ENCODE data around the gene ITGB7. TPM values are rescaled to one million over a fixed set of nuclear protein-coding genes. Genes with fewer than 3 reads are reported as not detected.

The ITGB7 gene
- total and polyA plus RNA-seq, 10 of the 15 experiments (the other 5 are each of a cell fraction or from before 2014, with no cell fraction given): 54.5 to 487 (median 252) TPM

- Histone ChIP-seq H3K79me2 (ENCODE audit: control insufficient read depth, insufficient read depth, low read length) (peaks cover 22% of the 10 kb centered on the region), H3K27me3 (replicated peaks in 1 of 2; ENCODE audit: control insufficient read depth in 2 of 2, insufficient read depth in 2 of 2, low read length in 1 of 2) (no peaks in the 10 kb centered on the region), H3K4me1 (ENCODE audit: control insufficient read depth, insufficient read depth, low read length) (peaks cover 5% of the 10 kb centered on the region; the same call in 1 of the 2 replicates), H4K20me1 (ENCODE audit: control insufficient read depth, insufficient read depth) (no peaks in the 10 kb centered on the region), H2AFZ (ENCODE audit: control insufficient read depth, low read depth, low read length) (no peak overlapping the region), H3K36me3 (ENCODE audit: control insufficient read depth in 2 of 2, insufficient read depth in 2 of 2, low read length in 1 of 2) (peaks cover 2 to 6% of the 10 kb centered on the region in 2 experiments; a peak in 3 of 4 replicates), H3K4me2 (ENCODE audit: control insufficient read depth, insufficient read depth) (peak overlapping the region; percentile 35), H3K9ac (ENCODE audit: control insufficient read depth, insufficient read depth, low read length) (no peak overlapping the region), H3K27ac (ENCODE audit: control insufficient read depth, insufficient read depth) (no peak overlapping the region), H3K4me3 (peak overlapping the region; percentile 78), H3K9me3 (replicated peaks; ENCODE audit: control insufficient read depth, insufficient read depth, low read length) (no peaks in the 10 kb centered on the region)
- POLR2A ChIA-PET: interaction anchor here (0.6 to 4.3 kb wide), 6 partner anchors 18 to 116 kb away, joined by 3 to 48 read pairs (median 16); partner anchors contain the start of genes ESPL1 and ITGB7
- intact Hi-C loops (cut with micrococcal nuclease; ENCODE audit: unreplicated experiment) (loop anchor here (2.0 kb wide), 2 partner anchors 19 to 23 kb away; no protein-coding TSS in a partner anchor), in situ Hi-C loops (cut with MboI) (no loop called here)
- FAIRE-seq (no peak), ATAC-seq (no peak), DNase-seq (ENCODE audit: low read depth, low spot score) (no peak)
- CTCF ChIA-PET: interaction anchor here (1.2 to 6.0 kb wide), 15 partner anchors 8 to 170 kb away, joined by 3 to 54 read pairs (median 8); partner anchors contain the start of genes ESPL1, ITGB7 and MYG1
- SMC1A ChIA-PET (ENCODE audit: uncharacterized antibody, unreplicated experiment): interaction anchor here (0.5 to 5.6 kb wide), 14 partner anchors 10 to 116 kb away, joined by 3 to 39 read pairs (median 4); a partner anchor contains a TSS
- 100% methylated on average over 2 of the region's 2 CpGs for WGBS (ENCODE audit: insufficient coverage, insufficient replicate concordance, low lambda C conversion rate, missing lambda C conversion rate)
- RAD21 ChIA-PET (ENCODE audit: unreplicated experiment): interaction anchor here (1.0 to 4.1 kb wide), 9 partner anchors 13 to 86 kb away, joined by 4 to 36 read pairs (median 9); partner anchors contain the start of genes ESPL1 and ITGB7
- BruUV-seq (replicated peaks): no TSS peak
- no peak for TF ChIP-seq CREM (IDR thresholded peaks at IDR 0.05; ENCODE audit: low read depth)
- TF ChIP-seq MTA3 (IDR thresholded peaks at IDR 0.05; ENCODE audit: borderline replicate concordance, low read length): no peak
- TF ChIP-seq HDGF (IDR thresholded peaks at IDR 0.05): no peak
- TF ChIP-seq NR2C1 (IDR thresholded peaks at IDR 0.05): no peak
- TF ChIP-seq HDAC6 (IDR thresholded peaks at IDR 0.05; ENCODE audit: unreplicated experiment): no peak
- no peak for TF ChIP-seq BACH1 (IDR thresholded peaks at IDR 0.05; ENCODE audit: borderline replicate concordance)
- TF ChIP-seq SIN3A (IDR thresholded peaks at IDR 0.05; ENCODE audit: low read depth, low read length): no peak
- TF ChIP-seq KDM1A (IDR thresholded peaks at IDR 0.05; ENCODE audit: borderline replicate concordance): no peak
- no peak for TF ChIP-seq PAX5 (IDR thresholded peaks at IDR 0.05; ENCODE audit: borderline replicate concordance, low read depth, low read length)
- no peak for TF ChIP-seq ZNF24 (IDR thresholded peaks at IDR 0.05)
- TF ChIP-seq RUNX3 (IDR thresholded peaks at IDR 0.05; ENCODE audit: low read length): no peak
- TF ChIP-seq E4F1 (IDR thresholded peaks at IDR 0.05; ENCODE audit: borderline replicate concordance, partially characterized antibody): no peak
- TF ChIP-seq ETV6 (conservative IDR thresholded peaks at IDR 0.05 in 1 of 2, IDR thresholded peaks at IDR 0.05 in 1 of 2; ENCODE audit: borderline replicate concordance in 1 of 2, low read depth in 1 of 2): no peak
- TF ChIP-seq POLR2AphosphoS2 (IDR thresholded peaks at IDR 0.05; ENCODE audit: low read depth, low read length): no peak
- TF ChIP-seq STAT1 (conservative IDR thresholded peaks at IDR 0.05): no peak
- no peak for TF ChIP-seq YY1 (IDR thresholded peaks at IDR 0.05; ENCODE audit: low read depth, low read length)
- no peak for TF ChIP-seq MYB (IDR thresholded peaks at IDR 0.05; ENCODE audit: borderline replicate concordance, low read depth, low read length)
- no peak for TF ChIP-seq ATF2 (IDR thresholded peaks at IDR 0.05; ENCODE audit: low read length)
- no peak for TF ChIP-seq SKIL (IDR thresholded peaks at IDR 0.05; ENCODE audit: low read depth, poor library complexity, severe bottlenecking)
Observed at GRCh38 chr12:53181935-53182334, 25.1 kb downstream of the ITGB7 start.

Data from GM12878 (cell line).